ENCODE measurements around the gene LSP1. TPM values are rescaled to one million over a fixed set of nuclear protein-coding genes. Genes with fewer than 3 reads are reported as not detected.

LSP1 gene
- total and polyA plus RNA-seq, 2 of the 13 experiments (the other 11 are each of a cell fraction or from before 2014, with no cell fraction given): 0.59 to 1.00 TPM

GRCh38 chr11:1830322-1831223, 22.3 kb upstream of the LSP1 start (continued):
- TF ChIP-seq, protein P1, sequence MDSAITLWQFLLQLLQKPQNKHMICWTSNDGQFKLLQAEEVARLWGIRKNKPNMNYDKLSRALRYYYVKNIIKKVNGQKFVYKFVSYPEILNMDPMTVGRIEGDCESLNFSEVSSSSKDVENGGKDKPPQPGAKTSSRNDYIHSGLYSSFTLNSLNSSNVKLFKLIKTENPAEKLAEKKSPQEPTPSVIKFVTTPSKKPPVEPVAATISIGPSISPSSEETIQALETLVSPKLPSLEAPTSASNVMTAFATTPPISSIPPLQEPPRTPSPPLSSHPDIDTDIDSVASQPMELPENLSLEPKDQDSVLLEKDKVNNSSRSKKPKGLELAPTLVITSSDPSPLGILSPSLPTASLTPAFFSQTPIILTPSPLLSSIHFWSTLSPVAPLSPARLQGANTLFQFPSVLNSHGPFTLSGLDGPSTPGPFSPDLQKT (CRISPR knock-in tag; IDR thresholded peaks at IDR 0.05; ENCODE audit: borderline replicate concordance): no peak
- TF ChIP-seq GTF2F1 (IDR thresholded peaks at IDR 0.05; ENCODE audit: low read length) (no peak), ZNF776 (CRISPR knock-in tag; IDR thresholded peaks at IDR 0.05) (no peak; the same call in 1 of the 2 replicates), RXRB (CRISPR knock-in tag; IDR thresholded peaks at IDR 0.05; ENCODE audit: borderline replicate concordance) (no peak; the same call in 1 of the 2 replicates), ZNF432 (CRISPR knock-in tag; IDR thresholded peaks at IDR 0.05; ENCODE audit: borderline replicate concordance) (no peak), ZNF597 (CRISPR knock-in tag; IDR thresholded peaks at IDR 0.05) (no peak), SOX5 (CRISPR knock-in tag; IDR thresholded peaks at IDR 0.05; ENCODE audit: borderline replicate concordance) (peak; percentile 47; the same call in 1 of the 2 replicates), NBN (conservative IDR thresholded peaks at IDR 0.05) (no peak), ZNF558 (CRISPR knock-in tag; IDR thresholded peaks at IDR 0.05; ENCODE audit: borderline replicate concordance) (no peak), THAP8 (CRISPR knock-in tag; IDR thresholded peaks at IDR 0.05; ENCODE audit: borderline replicate concordance) (no peak), ISX (CRISPR knock-in tag; conservative IDR thresholded peaks at IDR 0.05) (no peak), SMYD3 (CRISPR knock-in tag; IDR thresholded peaks at IDR 0.05) (no peak; the same call in 1 of the 2 replicates)
- TF ChIP-seq, protein P2, sequence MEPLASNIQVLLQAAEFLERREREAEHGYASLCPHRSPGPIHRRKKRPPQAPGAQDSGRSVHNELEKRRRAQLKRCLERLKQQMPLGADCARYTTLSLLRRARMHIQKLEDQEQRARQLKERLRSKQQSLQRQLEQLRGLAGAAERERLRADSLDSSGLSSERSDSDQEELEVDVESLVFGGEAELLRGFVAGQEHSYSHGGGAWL (CRISPR knock-in tag; IDR thresholded peaks at IDR 0.05): peak; percentile 75; the same call in 1 of the 2 replicates
- TF ChIP-seq, protein P3, sequence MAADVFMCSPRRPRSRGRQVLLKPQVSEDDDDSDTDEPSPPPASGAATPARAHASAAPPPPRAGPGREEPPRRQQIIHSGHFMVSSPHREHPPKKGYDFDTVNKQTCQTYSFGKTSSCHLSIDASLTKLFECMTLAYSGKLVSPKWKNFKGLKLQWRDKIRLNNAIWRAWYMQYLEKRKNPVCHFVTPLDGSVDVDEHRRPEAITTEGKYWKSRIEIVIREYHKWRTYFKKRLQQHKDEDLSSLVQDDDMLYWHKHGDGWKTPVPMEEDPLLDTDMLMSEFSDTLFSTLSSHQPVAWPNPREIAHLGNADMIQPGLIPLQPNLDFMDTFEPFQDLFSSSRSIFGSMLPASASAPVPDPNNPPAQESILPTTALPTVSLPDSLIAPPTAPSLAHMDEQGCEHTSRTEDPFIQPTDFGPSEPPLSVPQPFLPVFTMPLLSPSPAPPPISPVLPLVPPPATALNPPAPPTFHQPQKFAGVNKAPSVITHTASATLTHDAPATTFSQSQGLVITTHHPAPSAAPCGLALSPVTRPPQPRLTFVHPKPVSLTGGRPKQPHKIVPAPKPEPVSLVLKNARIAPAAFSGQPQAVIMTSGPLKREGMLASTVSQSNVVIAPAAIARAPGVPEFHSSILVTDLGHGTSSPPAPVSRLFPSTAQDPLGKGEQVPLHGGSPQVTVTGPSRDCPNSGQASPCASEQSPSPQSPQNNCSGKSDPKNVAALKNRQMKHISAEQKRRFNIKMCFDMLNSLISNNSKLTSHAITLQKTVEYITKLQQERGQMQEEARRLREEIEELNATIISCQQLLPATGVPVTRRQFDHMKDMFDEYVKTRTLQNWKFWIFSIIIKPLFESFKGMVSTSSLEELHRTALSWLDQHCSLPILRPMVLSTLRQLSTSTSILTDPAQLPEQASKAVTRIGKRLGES (CRISPR knock-in tag; IDR thresholded peaks at IDR 0.05; ENCODE audit: borderline replicate concordance): peak; percentile 49
- TF ChIP-seq, protein P4, sequence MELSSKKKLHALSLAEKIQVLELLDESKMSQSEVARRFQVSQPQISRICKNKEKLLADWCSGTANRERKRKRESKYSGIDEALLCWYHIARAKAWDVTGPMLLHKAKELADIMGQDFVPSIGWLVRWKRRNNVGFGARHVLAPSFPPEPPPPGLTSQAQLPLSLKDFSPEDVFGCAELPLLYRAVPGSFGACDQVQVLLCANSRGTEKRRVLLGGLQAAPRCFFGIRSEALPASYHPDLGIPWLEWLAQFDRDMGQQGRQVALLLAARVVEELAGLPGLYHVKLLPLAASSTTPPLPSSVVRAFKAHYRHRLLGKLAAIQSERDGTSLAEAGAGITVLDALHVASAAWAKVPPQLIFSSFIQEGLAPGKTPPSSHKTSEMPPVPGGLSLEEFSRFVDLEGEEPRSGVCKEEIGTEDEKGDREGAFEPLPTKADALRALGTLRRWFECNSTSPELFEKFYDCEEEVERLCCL (CRISPR knock-in tag; IDR thresholded peaks at IDR 0.05; ENCODE audit: borderline replicate concordance): 0 out of 2 replicates have a peak, but pooled peaks have one; percentile 81
- TF ChIP-seq, protein P5, sequence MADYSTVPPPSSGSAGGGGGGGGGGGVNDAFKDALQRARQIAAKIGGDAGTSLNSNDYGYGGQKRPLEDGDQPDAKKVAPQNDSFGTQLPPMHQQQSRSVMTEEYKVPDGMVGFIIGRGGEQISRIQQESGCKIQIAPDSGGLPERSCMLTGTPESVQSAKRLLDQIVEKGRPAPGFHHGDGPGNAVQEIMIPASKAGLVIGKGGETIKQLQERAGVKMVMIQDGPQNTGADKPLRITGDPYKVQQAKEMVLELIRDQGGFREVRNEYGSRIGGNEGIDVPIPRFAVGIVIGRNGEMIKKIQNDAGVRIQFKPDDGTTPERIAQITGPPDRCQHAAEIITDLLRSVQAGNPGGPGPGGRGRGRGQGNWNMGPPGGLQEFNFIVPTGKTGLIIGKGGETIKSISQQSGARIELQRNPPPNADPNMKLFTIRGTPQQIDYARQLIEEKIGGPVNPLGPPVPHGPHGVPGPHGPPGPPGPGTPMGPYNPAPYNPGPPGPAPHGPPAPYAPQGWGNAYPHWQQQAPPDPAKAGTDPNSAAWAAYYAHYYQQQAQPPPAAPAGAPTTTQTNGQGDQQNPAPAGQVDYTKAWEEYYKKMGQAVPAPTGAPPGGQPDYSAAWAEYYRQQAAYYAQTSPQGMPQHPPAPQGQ (CRISPR knock-in tag; IDR thresholded peaks at IDR 0.05; ENCODE audit: borderline replicate concordance): no peak

All from HepG2 (cell line).